Measurements from ENCODE around the gene ROS1.

ROS1 gene

GRCh38 chr6:117306227-117306790 is 119.4 kb downstream of the ROS1 start:
- no peak for DNase-seq

GRCh38 chr6:117304446-117304845 is 121.3 kb downstream of the ROS1 start:
- no peak for DNase-seq

- no peak for DNase-seq
These were observed 122.4 kb downstream of the ROS1 start for GRCh38 chr6:117303323-117303722.

GRCh38 chr6:117298941-117299340 is 126.8 kb downstream of the ROS1 start:
- DNase-seq, result no peak

- DNase-seq, result no peak
These were observed 135.4 kb downstream of the ROS1 start for GRCh38 chr6:117290173-117290846.

- DNase-seq, result no peak
These were observed 137.5 kb downstream of the ROS1 start for GRCh38 chr6:117288083-117288715.

- no peak for DNase-seq
These were observed 144.8 kb downstream of the ROS1 start for GRCh38 chr6:117280922-117281321.

GRCh38 chr6:117276778-117277316 is 148.9 kb downstream of the ROS1 start:
- DNase-seq, result no peak

- DNase-seq, result no peak
These were observed 150.0 kb downstream of the ROS1 start for GRCh38 chr6:117275711-117276110.

GRCh38 chr6:117275205-117275604 is 150.5 kb downstream of the ROS1 start:
- DNase-seq, result no peak

- DNase-seq, result no peak
These were observed 152.9 kb downstream of the ROS1 start for GRCh38 chr6:117272891-117273290.

GRCh38 chr6:117272032-117272866 is 153.5 kb downstream of the ROS1 start:
- no peak for DNase-seq

GRCh38 chr6:117270843-117271507 is 154.8 kb downstream of the ROS1 start:
- DNase-seq, result no peak

GRCh38 chr6:117270055-117270842 is 155.5 kb downstream of the ROS1 start:
- DNase-seq, result no peak

- DNase-seq, result no peak
These were observed 156.1 kb downstream of the ROS1 start for GRCh38 chr6:117269638-117270054.

GRCh38 chr6:117268924-117269323 is 156.8 kb downstream of the ROS1 start:
- DNase-seq, result no peak

GRCh38 chr6:117267766-117268534 is 157.8 kb downstream of the ROS1 start:
- DNase-seq, result no peak

GRCh38 chr6:117267054-117267347 is 158.7 kb downstream of the ROS1 start:
- DNase-seq, result no peak

GRCh38 chr6:117266257-117267053 is 159.3 kb downstream of the ROS1 start:
- DNase-seq, result no peak

All from CD4-positive, alpha-beta T cell treated with Interferon gamma for 1 hour (primary cell).